Loucy (cell line): Measurements from ENCODE around the gene BCAM.

Source experiments
- EZH2phosphoT487 ChIP-seq: fragments of 200-600 bp; IDR thresholded peaks from 2 replicates; pipeline ENCODE4 v1.6.1; 2018; ENCODE audit warnings: antibody characterized with exemption, mild to moderate bottlenecking, moderate library complexity, borderline replicate concordance
- TF ChIP-seq, protein P1 (sequence below): fragments of 200-600 bp; sonication (generic); conservative IDR thresholded peaks from 2 replicates; pipeline ENCODE4 v1.5.1; 2014; ENCODE audit warnings: mild to moderate bottlenecking, antibody characterized with exemption, low read length

DNA sequence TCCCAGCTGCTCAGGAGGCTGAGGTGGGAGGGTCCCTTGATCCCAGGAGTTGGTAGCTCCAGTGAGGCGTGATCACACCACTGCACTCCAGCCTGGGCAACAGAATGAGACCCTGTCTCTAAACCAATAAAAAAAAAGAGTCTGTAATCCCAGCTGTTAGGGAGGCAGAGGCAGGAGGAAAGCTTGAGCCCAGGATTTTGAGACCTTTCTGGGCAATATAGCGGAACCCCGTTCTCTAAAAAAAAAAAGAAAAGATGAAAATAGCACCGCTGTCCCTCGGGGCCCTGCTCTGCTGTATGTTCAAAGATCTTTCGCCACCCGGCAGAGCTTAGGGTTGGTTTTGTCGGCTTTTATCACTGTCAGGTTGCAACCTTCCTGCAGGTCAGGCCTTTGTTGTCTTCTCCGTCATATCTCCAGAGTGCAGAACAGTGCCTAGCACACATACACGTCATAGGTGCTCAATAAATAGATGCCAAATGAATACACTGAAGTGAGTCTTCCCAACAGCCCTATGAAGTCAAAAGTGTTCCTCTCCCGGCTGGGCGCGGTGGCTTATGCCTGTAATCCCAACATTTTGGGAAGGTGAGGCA lies 13.4 kb upstream of the BCAM start:
- TF ChIP-seq, protein P1, sequence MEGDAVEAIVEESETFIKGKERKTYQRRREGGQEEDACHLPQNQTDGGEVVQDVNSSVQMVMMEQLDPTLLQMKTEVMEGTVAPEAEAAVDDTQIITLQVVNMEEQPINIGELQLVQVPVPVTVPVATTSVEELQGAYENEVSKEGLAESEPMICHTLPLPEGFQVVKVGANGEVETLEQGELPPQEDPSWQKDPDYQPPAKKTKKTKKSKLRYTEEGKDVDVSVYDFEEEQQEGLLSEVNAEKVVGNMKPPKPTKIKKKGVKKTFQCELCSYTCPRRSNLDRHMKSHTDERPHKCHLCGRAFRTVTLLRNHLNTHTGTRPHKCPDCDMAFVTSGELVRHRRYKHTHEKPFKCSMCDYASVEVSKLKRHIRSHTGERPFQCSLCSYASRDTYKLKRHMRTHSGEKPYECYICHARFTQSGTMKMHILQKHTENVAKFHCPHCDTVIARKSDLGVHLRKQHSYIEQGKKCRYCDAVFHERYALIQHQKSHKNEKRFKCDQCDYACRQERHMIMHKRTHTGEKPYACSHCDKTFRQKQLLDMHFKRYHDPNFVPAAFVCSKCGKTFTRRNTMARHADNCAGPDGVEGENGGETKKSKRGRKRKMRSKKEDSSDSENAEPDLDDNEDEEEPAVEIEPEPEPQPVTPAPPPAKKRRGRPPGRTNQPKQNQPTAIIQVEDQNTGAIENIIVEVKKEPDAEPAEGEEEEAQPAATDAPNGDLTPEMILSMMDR: no peak
- no peak for TF ChIP-seq EZH2phosphoT487
